GDM1 (cell line): ENCODE measurements around the gene PCP4L1.
"Not testable (repeated sequence)": the region's sequence is repeated elsewhere in the genome, so short reads cannot be mapped to it uniquely, and the experiment has no call there.

Experiments used
- DNase-seq: peaks from one replicate; lab custom pipeline; 2025; lab: John Stamatoyannopoulos, UW

PCP4L1 gene

GRCh38 chr1:161258439-161259344 lies at the start of gene PCP4L1:
TSS of gene PCP4L1 (plus strand) at chr1:161258745. CDS start at chr1:161258975, 230 bp downstream.
- DNase-seq = no peak

GRCh38 chr1:161209790-161210409 lies 48.6 kb upstream of the PCP4L1 start:
- peak; percentile 62 for DNase-seq

GRCh38 chr1:161214369-161214768 lies 44.2 kb upstream of the PCP4L1 start:
- DNase-seq = no peak

GRCh38 chr1:161215076-161215475 lies 43.5 kb upstream of the PCP4L1 start, which contains the start of gene FCER1G:
TSS of gene FCER1G (plus strand) at chr1:161215295. CDS start at chr1:161215322, 27 bp downstream.
- peak; percentile 50 for DNase-seq

- DNase-seq = no peak
Observed at GRCh38 chr1:161216945-161217712, 41.4 kb upstream of the PCP4L1 start.

DNA sequence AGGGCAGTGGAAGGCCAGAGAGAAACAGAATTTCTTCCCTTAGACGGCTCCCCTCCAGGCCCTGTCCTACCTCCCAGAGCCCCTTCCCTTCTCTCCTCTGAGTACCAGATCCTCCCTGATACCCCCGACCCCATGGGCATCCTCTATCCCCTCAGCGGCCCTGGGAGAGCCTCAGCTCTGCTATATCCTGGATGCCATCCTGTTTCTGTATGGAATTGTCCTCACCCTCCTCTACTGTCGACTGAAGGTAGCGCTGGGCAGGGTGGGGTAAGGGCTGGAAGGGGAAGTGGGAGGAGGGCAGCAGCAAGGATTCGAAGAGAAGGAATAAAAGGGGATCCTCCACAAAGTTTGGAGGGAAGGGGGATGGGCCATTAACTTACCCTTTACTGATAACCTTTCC lies 40.7 kb upstream of the PCP4L1 start:
- no peak for DNase-seq

DNA sequence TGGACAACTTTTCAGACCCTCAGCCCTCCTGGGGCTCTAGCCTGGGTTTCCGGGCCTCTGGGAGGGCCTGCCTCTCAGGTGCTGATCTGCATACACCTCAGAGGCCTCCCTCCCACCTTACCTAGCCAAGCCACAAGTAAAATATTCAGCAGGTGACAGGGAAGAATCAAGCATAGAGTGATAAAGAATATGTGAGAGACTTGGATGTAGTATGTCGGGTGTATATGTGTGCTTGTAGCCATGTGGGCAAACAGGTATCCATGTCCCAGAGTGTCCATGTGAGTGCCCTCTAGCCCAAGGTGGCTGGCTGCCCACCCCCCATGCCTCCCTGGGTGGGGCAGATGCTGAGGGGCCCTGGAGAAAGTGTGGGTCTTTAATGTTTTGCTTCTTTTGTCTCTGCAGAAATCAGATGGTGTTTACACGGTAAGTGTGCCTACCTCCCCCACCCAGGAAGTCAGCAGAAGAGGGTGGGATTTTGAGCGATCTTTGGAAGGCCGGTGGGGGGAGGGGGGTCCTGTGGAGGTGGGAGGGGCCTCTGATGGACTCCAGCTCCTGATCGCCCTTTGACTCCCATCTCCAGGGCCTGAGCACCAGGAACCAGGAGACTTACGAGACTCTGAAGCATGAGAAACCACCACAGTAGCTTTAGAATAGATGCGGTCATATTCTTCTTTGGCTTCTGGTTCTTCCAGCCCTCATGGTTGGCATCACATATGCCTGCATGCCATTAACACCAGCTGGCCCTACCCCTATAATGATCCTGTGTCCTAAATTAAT lies 40.1 kb upstream of the PCP4L1 start:
- DNase-seq = no peak

GRCh38 chr1:161219078-161219892 lies 39.3 kb upstream of the PCP4L1 start:
- no peak for DNase-seq

- DNase-seq = no peak
Observed at GRCh38 chr1:161220002-161220401, 38.5 kb upstream of the PCP4L1 start.

GRCh38 chr1:161222175-161223019 lies 36.1 kb upstream of the PCP4L1 start:
- no peak for DNase-seq

DNA sequence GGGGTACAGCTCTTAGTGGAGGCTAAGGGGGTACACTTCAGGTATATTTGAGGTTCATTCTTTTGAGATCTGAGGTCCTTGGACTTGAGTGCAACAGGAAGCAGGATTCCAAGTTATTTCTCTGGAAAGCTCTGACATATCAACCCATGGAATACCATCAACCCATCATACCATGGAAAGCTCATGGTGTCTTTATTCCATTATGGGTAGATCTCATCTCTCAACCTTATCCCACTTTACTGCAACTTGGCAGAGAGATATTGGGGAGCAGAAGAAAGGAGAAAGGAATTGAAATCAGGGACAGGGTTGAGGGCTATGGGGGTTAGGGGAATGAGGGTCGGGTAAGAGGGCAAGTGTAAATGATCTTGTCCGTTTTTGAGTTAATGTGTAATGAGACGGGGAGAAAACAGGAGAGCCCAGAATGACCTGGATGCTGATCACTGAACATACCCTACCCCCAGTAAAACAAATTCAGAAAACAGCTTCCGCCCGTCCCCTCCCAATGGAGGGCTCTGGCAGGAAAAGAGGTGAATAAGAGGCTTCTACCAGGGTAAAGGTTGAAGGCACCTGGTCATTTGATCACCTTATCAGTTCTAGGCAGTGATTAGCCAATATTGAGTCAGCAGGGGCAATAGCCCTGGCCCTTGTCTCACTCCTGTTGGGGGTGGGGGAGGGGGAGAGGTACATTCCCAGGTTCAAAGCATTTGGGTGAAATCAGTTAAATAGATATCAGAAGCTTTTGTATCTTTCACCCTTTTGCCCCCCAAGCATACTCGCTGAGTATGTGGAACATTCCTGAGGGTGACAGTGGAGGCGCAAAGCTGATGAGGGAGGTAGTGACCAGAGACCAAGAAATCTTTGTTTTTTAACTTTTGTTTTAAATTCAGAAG lies 34.5 kb upstream of the PCP4L1 start:
- DNase-seq = no peak

GRCh38 chr1:161224695-161225087 lies 33.9 kb upstream of the PCP4L1 start:
- not testable (repeated sequence) for DNase-seq

DNA sequence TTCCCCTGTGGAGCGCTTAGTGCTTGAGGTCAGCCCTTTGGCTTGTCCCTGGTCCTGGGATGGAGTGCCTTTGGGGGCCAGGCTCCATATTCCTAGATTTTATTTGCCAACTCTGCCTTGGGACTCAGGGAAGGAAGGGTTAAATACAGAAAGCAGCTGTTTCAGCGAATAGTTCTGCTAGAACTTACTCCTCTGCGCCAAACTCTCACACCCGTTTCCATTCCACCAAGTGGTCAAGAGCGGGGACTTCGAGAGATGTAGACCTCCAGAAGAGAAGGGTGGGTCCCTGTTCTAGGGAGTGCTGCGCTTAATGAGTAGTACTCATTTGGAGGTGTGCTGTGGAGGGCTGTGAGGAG lies 33.4 kb upstream of the PCP4L1 start:
- no peak for DNase-seq

DNA sequence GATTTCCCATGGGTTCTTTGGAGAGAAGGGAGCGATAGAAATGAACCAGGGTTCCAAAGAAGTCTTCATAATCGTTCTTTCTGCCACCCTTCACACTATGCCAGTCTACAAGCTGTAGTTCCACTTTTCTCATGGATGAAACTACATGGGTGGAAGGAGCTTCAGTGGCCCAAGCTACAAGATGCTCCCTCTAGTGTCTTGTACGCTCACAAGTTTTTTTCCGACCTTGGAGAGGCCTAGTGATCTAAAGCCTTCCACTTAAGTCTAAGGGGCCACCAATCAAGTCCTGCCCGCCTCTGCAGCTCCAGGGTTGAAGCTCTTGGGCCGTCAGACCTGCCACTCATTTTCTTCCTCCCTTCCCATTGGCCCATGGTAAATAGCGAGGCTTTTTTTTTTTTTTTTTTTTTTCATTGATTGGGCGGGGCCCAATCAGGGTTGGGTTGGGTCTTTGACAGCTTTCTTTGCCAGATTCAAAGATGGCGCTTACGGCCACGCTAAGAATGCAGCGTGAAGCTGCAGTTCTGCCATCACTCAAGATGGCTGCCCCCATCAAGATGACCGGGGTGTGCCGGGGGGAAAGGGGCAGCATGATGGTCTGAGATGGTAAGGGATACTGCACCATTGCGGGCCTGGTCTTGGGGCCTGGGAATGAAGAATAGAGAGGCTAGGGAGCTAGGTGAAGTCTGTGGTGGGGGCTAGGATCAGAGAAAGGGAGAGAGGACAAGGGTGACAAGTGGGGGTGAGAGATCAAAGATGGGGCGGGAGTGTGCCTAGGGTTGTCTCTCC lies 32.8 kb upstream of the PCP4L1 start, which contains the start of gene TOMM40L:
Gene TOMM40L (plus strand): TSS at position 527 of the 786 bp plus-strand sequence. CDS start 430 bp downstream, outside the sequence.
- DNase-seq = peak; percentile 99

DNA sequence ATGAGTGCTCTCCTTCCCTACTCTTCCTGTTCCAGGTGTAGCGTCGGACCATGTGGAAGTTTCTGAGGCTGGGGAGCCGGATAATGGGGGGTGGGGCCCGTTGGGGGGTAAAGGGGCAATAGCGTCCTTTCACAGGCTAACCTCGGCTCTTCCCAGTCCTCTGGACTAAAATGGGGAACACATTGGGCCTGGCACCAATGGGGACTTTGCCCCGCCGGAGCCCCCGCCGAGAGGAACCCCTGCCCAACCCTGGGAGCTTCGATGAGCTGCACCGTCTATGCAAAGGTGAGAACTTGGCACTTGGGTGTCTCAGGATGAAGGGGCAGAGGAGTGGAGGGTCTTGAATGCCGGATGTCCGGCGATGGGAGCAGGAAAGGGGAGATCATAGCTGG lies 32.2 kb upstream of the PCP4L1 start:
- DNase-seq = no peak

GRCh38 chr1:161226759-161227158 lies 31.8 kb upstream of the PCP4L1 start:
- DNase-seq = no peak

GRCh38 chr1:161227196-161227871 lies 31.2 kb upstream of the PCP4L1 start:
- peak; percentile 85 for DNase-seq
